GM18858 (cell line): ENCODE measurements around the gene TNKS1BP1.
"Not testable (repeated sequence)": the region's sequence is repeated elsewhere in the genome, so short reads cannot be mapped to it uniquely, and the experiment has no call there.

Experiments
- ATAC-seq: cut with Tn5 transposase; IDR thresholded peaks from one replicate; pipeline ENCODE4 v1.9.1; 2021; ENCODE audit not compliant: unreplicated experiment

TNKS1BP1 gene

DNA sequence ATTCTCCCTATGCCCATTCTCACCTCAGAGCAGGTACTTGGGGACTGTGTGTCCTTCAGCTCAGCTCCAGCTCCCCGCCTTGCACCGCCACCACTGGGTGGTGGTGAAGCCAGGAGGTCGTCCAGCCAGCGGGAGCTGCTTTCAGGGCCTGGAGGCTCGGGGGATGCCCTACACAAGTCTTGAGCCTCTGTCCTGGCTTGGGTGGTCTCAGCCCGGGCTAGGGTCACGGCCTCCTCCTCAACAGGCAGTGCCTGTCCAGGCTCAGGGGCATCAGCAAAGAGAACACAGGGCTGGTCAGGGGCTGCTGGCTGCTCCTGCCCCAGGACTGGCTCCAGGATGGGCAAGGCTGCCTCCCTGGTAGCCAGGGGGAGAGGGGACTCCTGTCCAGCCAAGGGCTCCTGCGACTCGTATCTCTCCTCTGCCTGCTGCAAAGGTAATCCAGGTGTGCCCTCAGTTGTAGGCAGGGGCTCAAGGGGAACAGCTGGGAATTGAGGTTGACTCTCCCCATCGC is 12.2 kb downstream of the TNKS1BP1 start:
- no peak for ATAC-seq

- peak; percentile 99 for ATAC-seq
Measured at GRCh38 chr11:57311109-57311936, 13.4 kb downstream of the TNKS1BP1 start.

- no peak for ATAC-seq
Measured at GRCh38 chr11:57310630-57311086, 14.1 kb downstream of the TNKS1BP1 start.

- no peak for ATAC-seq
Measured at GRCh38 chr11:57310091-57310490, 14.7 kb downstream of the TNKS1BP1 start.

DNA sequence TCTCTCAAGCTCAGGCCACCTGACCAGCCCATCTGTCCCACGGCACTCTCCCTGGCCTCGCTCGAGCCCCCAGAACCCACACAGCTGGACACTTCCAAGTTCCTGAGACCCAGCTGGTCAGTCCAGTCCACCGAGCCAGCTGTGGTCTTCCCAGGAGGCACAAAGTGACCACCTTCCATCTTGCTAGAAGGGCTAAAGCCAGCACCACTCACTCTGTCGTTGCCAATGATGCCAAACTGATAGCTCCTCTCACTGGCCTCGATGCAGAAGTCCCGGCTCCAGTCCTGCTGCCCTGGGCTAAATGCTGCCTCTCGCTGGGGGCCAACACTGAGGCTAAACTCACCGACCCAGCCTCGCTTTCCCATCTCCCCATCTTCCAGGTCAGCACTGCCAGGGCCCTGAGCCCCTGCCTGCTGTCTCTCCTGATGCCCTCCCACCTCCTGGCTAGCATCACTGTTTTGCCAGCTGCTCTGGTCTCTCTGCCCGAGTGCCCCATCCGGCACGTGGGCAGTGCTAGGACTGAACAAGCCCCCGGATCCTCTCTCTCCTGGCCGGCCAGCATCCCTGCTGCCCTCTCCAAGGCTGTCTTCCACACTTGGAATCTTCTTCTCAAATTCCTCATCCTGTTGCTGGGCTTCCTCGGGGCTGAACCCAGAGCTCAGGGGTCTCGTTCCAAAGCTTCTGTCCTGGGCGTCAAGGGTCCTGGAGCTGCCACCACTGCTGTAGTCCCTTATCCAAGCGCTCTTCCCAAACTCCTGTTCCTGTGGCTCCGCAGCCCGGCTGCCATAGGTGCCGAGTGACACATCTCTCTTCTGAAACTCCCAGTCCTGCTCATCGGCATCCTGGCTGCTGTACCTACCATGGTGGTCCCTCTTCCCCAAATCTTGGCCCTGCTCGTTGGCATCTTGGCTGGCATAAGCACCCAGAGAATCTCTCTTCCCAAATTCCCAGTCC is 15.4 kb downstream of the TNKS1BP1 start:
- no peak for ATAC-seq

DNA sequence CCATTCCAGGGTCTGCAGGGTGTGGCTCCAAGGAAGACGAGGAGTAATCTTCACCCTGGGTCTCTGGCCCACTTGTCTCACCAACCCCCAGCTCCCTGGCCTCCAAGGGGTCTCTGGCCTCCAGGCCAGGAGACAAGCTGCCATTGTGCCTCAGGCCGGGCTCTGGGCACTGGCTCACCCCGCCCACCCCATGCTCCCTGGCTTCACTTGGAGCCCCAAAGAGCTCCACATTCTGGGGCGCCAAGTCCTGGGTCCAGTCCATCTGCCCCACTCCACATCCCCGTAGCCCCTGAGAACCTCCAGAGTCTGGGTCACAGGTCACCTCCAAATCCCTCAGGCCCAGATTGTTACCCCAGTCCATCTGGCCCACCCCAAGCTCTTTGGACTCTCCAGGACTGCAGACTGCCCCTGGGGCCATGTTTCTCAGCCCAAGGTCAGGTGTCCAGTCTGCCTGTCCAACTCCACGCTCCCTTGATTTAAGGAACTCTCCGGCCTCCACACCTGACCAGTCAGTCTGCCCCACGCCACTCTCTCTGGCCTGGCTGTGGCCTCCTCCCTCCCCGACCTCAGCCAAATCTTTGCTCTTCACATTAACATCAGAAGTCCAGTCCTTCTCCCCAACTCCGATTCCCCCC is 16.2 kb downstream of the TNKS1BP1 start:
- no peak for ATAC-seq

DNA sequence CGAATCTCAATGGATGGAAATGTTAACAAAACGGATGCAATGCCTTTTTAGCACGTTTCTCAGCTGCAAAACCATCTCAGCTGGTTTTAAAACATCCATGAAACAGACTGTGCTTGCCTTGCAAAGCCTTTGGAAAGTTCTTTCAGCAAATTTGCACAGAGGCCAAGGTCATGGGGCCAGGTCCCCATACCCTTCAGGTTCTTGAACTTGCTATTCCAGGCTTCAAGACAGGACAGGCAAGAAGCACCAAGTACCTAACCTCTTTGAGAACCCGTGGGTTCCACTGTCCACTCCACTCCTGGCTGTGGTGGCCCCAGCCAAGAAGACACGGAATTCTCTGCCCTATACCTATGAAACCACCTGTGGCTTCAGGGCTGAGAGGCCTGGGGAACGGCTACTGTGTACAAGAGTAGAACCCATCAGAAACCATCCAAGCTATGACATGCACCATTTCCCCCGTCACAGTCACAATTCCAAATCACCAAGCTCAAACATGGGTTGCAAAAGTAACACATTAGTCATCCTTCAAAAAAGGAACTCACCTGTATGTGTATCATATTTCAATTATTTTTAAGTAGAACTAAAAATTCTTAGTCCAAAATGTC is 17.0 kb downstream of the TNKS1BP1 start:
- ATAC-seq, result no peak

DNA sequence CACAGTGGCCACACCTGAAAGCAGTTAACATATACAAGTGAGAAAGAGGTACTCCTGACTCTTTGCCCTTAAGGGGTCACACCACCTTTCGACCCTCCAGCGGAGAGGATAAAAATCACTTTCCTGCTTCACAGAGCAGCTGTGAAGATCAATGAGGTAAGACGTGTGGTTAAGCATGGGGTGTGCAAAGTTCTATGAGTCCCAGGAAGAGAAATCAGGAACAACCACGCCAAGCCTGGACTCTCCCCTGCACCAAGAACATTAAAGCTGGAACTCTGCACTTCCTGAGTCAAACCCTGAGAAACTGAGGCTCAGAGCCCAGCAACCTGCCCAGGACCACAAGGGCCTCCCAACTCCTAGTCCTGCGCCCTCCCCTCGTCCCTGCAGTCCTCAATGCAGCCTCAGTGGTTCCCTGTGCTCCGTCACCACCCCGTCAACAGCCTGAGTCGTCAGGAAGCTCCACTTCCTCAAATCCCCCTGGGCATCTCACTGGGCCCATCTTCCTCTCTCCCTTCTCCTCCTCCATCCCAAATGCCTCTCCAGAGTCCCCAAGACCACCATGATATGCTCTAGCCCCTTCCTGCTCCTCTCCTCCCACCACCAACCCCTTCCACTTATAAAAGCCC is 17.7 kb downstream of the TNKS1BP1 start:
- no peak for ATAC-seq

- ATAC-seq, result no peak
Measured at GRCh38 chr11:57306161-57306876, 18.4 kb downstream of the TNKS1BP1 start.

DNA sequence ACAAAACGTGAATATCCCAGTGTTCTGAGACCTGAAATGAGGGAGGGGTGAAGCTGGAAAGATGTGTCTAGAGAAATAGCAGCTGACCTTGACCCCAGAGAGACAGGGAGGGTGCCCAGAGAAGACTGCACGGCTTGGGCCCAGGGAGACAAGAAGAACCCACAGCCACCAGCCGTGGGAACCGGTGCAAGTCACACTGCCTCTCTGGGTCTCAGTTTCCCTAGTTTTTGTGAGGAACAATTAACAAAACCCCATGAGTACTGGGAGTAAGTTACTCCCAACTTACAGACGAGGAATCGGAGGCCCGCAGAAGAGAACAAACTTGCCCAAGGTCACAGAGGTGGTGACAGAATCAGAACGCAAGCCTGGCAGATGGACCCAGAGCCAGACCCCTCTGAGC is 19.2 kb downstream of the TNKS1BP1 start:
- no peak for ATAC-seq

GRCh38 chr11:57303990-57304579 is 20.7 kb downstream of the TNKS1BP1 start:
- no peak for ATAC-seq

DNA sequence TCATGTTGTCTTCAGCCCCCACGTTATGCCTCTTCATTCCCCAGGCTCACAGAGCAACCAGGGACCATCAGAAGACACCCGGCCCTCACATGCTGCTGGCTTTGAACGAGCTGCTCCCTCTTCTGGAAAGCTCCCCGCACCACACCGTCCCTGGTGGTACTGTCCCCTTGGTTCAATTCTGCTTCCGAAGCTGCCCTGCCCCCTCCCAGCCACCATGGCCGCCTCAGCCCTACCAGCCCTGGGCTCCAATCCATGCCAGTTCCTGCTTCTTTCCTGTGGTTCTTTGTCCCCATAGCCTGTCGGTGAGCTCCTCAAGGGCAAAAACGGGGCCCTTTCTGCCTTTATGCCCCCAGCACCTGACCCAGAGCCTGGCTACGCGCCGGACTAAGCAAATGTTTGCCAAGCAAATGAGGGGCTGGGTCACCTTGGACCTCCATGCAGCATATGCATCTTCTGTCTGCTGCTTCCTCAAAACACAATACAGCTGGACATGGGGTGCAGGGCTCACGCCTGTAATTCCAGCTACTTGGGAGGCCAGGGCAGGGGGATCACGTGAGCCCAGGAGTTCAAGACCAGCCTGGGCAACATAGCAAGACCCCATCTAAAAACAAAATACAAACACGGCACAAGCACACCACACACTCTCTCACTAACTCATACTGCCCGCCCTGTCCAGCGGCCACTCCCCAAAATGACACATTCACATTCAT is 21.3 kb downstream of the TNKS1BP1 start:
- ATAC-seq, result no peak

DNA sequence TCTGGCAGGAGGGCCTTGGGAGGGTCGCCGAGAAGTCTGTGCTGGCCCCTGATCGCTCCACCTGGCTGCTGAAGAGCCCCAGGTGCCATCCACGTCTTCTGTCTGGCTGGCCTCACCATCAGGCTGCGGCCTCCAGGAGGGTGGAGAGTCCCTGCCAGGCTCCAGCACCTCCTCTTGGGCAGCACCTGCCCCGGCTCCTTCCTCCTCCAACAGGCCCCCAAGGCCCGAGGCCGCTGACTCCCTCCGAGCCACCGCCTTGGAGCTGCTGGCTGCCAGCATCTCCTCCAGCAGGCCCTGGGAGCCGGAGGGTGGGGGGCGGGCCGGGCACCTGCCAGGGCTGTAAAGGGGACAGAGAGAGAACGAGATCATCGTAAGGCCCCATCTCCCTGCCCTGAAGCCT is 22.3 kb downstream of the TNKS1BP1 start:
- no peak for ATAC-seq

GRCh38 chr11:57301711-57302423 is 22.9 kb downstream of the TNKS1BP1 start:
- ATAC-seq, result no peak

- no peak for ATAC-seq
Measured at GRCh38 chr11:57300785-57301184, 24.0 kb downstream of the TNKS1BP1 start.

- no peak for ATAC-seq
Measured at GRCh38 chr11:57299150-57299737, 25.5 kb downstream of the TNKS1BP1 start.

- no peak for ATAC-seq
Measured at GRCh38 chr11:57297221-57297620, 27.5 kb downstream of the TNKS1BP1 start.

DNA sequence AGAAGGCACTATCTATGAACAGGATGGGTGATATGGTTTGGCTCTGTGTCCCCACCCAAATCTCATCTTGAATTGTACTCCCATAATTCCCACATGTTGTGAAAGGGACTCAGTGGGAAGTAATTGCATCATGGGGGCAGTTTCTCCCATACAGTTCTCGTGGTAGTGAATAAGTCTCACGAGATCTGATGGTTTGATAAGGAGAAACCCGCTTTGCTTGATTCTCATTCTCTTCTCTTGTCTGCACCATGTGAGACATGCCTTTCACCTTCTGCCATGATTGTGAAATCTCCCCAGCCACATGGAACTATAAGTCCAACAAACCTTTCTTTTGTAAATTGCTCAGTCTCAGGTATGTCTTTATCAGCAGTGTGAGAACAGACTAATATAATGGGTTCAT is 28.5 kb downstream of the TNKS1BP1 start:
- ATAC-seq, result not testable (repeated sequence)
